Liver (tissue), 9 donors: ENCODE data around the gene FCSK. TPM values are rescaled to one million over a fixed set of nuclear protein-coding genes. Genes with fewer than 3 reads are reported as not detected.

ENCODE experiments used
- DNase-seq: peaks from one replicate; pipeline ENCODE4 v3.0.0-alpha.2; 2017; ENCODE audit warnings: low spot score
- H3K27ac ChIP-seq, 2 donors: one replicate each; pipeline ENCODE4 v1.7.0; 2013; ENCODE audit warnings: inconsistent platforms in 2 of 2, low read length in 2 of 2, control low read depth in 1 of 2, low read depth in 1 of 2, mild to moderate bottlenecking in 1 of 2
- H3K27me3 ChIP-seq, 4 donors: one replicate each; pipeline versions ENCODE4 v1.6.1 to v1.7.0; 2013; ENCODE audit warnings: low read length in 3 of 4, inconsistent platforms in 1 of 4, mild to moderate bottlenecking in 1 of 4, moderate library complexity in 1 of 4; ENCODE audit not compliant: control insufficient read depth in 4 of 4, insufficient read depth in 4 of 4
- H3K36me3 ChIP-seq, 4 donors: one replicate each; pipeline versions ENCODE4 v1.6.1 to v1.7.0; 2013; ENCODE audit warnings: low read length in 3 of 4, mild to moderate bottlenecking in 3 of 4, low read depth in 1 of 4, moderate library complexity in 1 of 4; ENCODE audit not compliant: control insufficient read depth in 4 of 4, insufficient read depth in 3 of 4
- H3K4me1 ChIP-seq, 4 donors: one replicate each; pipeline versions ENCODE4 v1.6.1 to v1.7.0; 2013; ENCODE audit warnings: low read length in 3 of 4, mild to moderate bottlenecking in 3 of 4, moderate library complexity in 1 of 4; ENCODE audit not compliant: control insufficient read depth in 4 of 4, insufficient read depth in 4 of 4
- H3K4me3 ChIP-seq, 3 donors: one replicate each; pipeline versions ENCODE4 v1.6.1 to v1.7.0; 2013; ENCODE audit warnings: low read length in 3 of 3, control low read depth in 1 of 3, low read depth in 1 of 3, mild to moderate bottlenecking in 1 of 3
- H3K9ac ChIP-seq, 2 donors: one replicate each; pipeline ENCODE4 v1.7.0; 2013; ENCODE audit warnings: low read length in 2 of 2, mild to moderate bottlenecking in 2 of 2, moderate library complexity in 2 of 2, control low read depth in 1 of 2, low read depth in 1 of 2
- H3K9me3 ChIP-seq, 4 donors: one replicate each; pipeline versions ENCODE4 v1.6.1 to v1.7.0; 2013; ENCODE audit warnings: low read length in 3 of 4; ENCODE audit not compliant: control insufficient read depth in 4 of 4
- EGR1 ChIP-seq, 2 donors: IDR thresholded peaks; 2 replicates each; pipeline ENCODE4 v1.6.1; 2016 to 2018; ENCODE audit warnings: antibody characterized with exemption in 2 of 2, low read depth in 2 of 2
- FOXA1 ChIP-seq: IDR thresholded peaks from 2 replicates; pipeline ENCODE4 v1.6.1; 2016; ENCODE audit warnings: antibody characterized with exemption
- FOXA2 ChIP-seq: IDR thresholded peaks from 2 replicates; pipeline ENCODE4 v1.6.1; 2016; ENCODE audit warnings: antibody characterized with exemption
- GABPA ChIP-seq, 2 donors: IDR thresholded peaks in 1 of 2; conservative IDR thresholded peaks in 1 of 2; 2 replicates each; pipeline ENCODE4 v1.6.1; 2016; ENCODE audit warnings: antibody characterized with exemption in 2 of 2, mild to moderate bottlenecking in 1 of 2, moderate library complexity in 1 of 2
- HNF4A ChIP-seq, 2 donors: conservative IDR thresholded peaks; 2 replicates each; pipeline ENCODE4 v1.6.1; 2016; ENCODE audit warnings: antibody characterized with exemption in 2 of 2, mild to moderate bottlenecking in 2 of 2
- HNF4G ChIP-seq: IDR thresholded peaks from 2 replicates; pipeline ENCODE4 v1.6.1; 2016; ENCODE audit warnings: antibody characterized with exemption
- RAD21 ChIP-seq, 2 donors: IDR thresholded peaks; 2 replicates each; pipeline ENCODE4 v1.6.1; 2016; ENCODE audit warnings: antibody characterized with exemption in 2 of 2, mild to moderate bottlenecking in 2 of 2
- RXRA ChIP-seq, 2 donors: IDR thresholded peaks; 2 replicates each; pipeline ENCODE4 v1.6.1; 2017 to 2018; ENCODE audit warnings: antibody characterized with exemption in 2 of 2, mild to moderate bottlenecking in 1 of 2
- SP1 ChIP-seq: IDR thresholded peaks from 2 replicates; pipeline ENCODE4 v1.6.1; 2018; ENCODE audit warnings: antibody characterized with exemption, mild to moderate bottlenecking
- TAF1 ChIP-seq: conservative IDR thresholded peaks from 2 replicates; pipeline ENCODE4 v1.6.1; 2016; ENCODE audit warnings: antibody characterized with exemption, mild to moderate bottlenecking
- YY1 ChIP-seq: IDR thresholded peaks from 2 replicates; pipeline ENCODE4 v1.6.1; 2016; ENCODE audit warnings: antibody characterized with exemption, mild to moderate bottlenecking
- WGBS: extraction: QIAGEN DNeasy Blood & Tissue Kit; methylation state at CpG from one replicate; pipeline ENCODE4 v1.1.7; 2013; 5-methylcytosine and 5-hydroxymethylcytosine counted together
- polyA plus RNA-seq, 2 donors: library from polyadenylated mRNA; stranded (reverse) in 1 of 2; unstranded in 1 of 2; fragments of 200-250 nt in 1 of 2; fragments of >200 nt in 1 of 2; fragmentation: Nextera tagmentation in 1 of 2; extraction: Ambion mirVana in 1 of 2; gene quantifications; one replicate each; pipeline versions ENCODE4 v1.2.1 to v1.2.3, GENCODE V29; 2013 to 2015
- total RNA-seq, 2 donors: library from RNA; depleted of rRNA; stranded (reverse); fragments of >200 nt; gene quantifications; one replicate each; pipeline ENCODE4 v1.2.3, GENCODE V29; 2014
- TF ChIP-seq, protein P1 (sequence below): IDR thresholded peaks from 2 replicates; pipeline ENCODE4 v1.6.1; 2016; ENCODE audit warnings: antibody characterized with exemption, mild to moderate bottlenecking
- TF ChIP-seq, protein P2 (sequence below): IDR thresholded peaks from 2 replicates; pipeline ENCODE4 v1.6.1; 2016; ENCODE audit warnings: antibody characterized with exemption
- TF ChIP-seq, protein P3 (sequence below): fragments of 150-350 bp; IDR thresholded peaks from 2 replicates; pipeline ENCODE4 v1.5.1; 2017; ENCODE audit warnings: improper control_type of control experiment, low read depth, low read length; ENCODE audit not compliant: missing input control
- TF ChIP-seq, protein P4 (sequence below): IDR thresholded peaks from 2 replicates; pipeline ENCODE4 v1.6.1; 2016; ENCODE audit warnings: antibody characterized with exemption
- TF ChIP-seq, protein P5 (sequence below): IDR thresholded peaks from 2 replicates; pipeline ENCODE4 v1.6.1; 2016; ENCODE audit warnings: antibody characterized with exemption
- donor health status: healthy.
- donor health status: healthy.
- donor health status: healthy.
- donor health status: healthy.
- donor health status: healthy.

Gene FCSK
- total and polyA plus RNA-seq, 4 donors: 4.3 to 20.2 (median 8.5) TPM

DNA sequence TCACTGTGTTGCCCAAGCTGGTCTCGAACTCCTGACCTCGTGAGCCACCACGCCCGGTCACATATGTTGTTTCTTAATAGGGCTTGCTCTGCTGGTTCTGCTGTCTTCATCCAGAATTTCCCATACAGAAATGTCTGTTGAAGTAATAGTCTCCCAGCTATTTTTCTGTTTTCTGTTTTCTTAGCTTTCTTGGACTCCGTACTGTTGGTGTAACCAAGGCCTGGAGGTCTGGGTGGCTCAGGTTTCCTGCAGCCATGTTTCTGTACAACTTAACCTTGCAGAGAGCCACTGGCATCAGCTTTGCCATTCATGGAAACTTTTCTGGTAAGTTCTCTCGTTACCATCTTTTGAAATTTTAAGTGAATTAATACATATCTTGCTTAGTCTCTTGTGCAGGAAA is 72.0 kb downstream of the FCSK start:
- no peak for DNase-seq
- no peak overlapping the region for H3K9ac ChIP-seq
- no peak overlapping the region for H3K27ac ChIP-seq
- H3K4me3 ChIP-seq: no peak overlapping the region
- H3K36me3 ChIP-seq: peaks cover 10 to 25% (median 24%) of the 10 kb centered on the region in 4 donors
- 82% methylated on average over 6 of the region's 6 CpGs for WGBS
- H3K4me1 ChIP-seq: peaks cover 1 to 34% (median 20%) of the 10 kb centered on the region in 4 donors
- TF ChIP-seq FOXA2 (no peak), EGR1 (IDR thresholded peaks at IDR 0.05; ENCODE audit: low read depth in 2 of 2) (no peak), HNF4A (conservative IDR thresholded peaks at IDR 0.05) (no peak)
- TF ChIP-seq, protein P1, sequence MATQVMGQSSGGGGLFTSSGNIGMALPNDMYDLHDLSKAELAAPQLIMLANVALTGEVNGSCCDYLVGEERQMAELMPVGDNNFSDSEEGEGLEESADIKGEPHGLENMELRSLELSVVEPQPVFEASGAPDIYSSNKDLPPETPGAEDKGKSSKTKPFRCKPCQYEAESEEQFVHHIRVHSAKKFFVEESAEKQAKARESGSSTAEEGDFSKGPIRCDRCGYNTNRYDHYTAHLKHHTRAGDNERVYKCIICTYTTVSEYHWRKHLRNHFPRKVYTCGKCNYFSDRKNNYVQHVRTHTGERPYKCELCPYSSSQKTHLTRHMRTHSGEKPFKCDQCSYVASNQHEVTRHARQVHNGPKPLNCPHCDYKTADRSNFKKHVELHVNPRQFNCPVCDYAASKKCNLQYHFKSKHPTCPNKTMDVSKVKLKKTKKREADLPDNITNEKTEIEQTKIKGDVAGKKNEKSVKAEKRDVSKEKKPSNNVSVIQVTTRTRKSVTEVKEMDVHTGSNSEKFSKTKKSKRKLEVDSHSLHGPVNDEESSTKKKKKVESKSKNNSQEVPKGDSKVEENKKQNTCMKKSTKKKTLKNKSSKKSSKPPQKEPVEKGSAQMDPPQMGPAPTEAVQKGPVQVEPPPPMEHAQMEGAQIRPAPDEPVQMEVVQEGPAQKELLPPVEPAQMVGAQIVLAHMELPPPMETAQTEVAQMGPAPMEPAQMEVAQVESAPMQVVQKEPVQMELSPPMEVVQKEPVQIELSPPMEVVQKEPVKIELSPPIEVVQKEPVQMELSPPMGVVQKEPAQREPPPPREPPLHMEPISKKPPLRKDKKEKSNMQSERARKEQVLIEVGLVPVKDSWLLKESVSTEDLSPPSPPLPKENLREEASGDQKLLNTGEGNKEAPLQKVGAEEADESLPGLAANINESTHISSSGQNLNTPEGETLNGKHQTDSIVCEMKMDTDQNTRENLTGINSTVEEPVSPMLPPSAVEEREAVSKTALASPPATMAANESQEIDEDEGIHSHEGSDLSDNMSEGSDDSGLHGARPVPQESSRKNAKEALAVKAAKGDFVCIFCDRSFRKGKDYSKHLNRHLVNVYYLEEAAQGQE: no peak
- TF ChIP-seq, protein P2, sequence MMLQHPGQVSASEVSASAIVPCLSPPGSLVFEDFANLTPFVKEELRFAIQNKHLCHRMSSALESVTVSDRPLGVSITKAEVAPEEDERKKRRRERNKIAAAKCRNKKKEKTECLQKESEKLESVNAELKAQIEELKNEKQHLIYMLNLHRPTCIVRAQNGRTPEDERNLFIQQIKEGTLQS: no peak
- TF ChIP-seq, protein P3, sequence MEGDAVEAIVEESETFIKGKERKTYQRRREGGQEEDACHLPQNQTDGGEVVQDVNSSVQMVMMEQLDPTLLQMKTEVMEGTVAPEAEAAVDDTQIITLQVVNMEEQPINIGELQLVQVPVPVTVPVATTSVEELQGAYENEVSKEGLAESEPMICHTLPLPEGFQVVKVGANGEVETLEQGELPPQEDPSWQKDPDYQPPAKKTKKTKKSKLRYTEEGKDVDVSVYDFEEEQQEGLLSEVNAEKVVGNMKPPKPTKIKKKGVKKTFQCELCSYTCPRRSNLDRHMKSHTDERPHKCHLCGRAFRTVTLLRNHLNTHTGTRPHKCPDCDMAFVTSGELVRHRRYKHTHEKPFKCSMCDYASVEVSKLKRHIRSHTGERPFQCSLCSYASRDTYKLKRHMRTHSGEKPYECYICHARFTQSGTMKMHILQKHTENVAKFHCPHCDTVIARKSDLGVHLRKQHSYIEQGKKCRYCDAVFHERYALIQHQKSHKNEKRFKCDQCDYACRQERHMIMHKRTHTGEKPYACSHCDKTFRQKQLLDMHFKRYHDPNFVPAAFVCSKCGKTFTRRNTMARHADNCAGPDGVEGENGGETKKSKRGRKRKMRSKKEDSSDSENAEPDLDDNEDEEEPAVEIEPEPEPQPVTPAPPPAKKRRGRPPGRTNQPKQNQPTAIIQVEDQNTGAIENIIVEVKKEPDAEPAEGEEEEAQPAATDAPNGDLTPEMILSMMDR: no peak
- H3K27me3 ChIP-seq: no peaks in the 10 kb centered on the region
- H3K9me3 ChIP-seq: no peaks in the 10 kb centered on the region

DNA sequence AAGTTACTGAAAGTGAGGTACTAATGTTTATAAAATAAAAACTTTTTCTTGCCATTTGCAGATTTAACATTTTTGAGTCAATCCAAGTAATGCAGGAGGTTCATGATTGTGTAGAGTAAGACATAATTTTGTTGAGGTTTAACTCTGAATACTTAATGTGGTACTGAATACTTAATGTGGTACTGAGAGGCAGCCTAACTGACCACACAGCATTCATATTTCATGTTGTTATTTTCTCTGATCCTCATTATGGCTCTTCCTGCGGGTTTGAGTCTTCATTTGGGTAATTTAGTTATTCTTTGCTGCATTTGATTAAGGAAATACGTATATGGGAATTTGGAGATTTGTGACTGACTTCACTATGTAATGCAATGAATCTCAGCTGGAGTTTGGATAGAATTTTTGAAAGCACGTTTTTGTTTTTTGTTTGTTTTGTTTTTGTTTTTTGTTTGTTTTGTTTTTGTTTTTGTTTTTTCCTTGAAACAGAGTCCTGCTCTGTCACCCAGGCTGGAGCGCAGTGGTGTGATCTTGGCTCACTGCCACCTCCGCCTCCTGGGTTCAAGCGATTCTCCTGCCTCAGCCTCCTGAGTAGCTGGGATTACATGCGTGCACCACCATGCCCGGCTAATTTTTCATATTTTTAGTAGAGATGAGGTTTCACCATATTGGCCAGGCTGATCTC is 73.1 kb downstream of the FCSK start:
- WGBS: 83% methylated on average over 8 of the region's 8 CpGs
- Histone ChIP-seq H3K9ac (no peak overlapping the region), H3K9me3 (no peaks in the 10 kb centered on the region), H3K4me1 (peaks cover 1 to 28% (median 15%) of the 10 kb centered on the region in 4 donors), H3K27me3 (no peaks in the 10 kb centered on the region), H3K36me3 (peaks cover 12 to 32% (median 30%) of the 10 kb centered on the region in 4 donors), H3K27ac (no peak overlapping the region), H3K4me3 (no peak overlapping the region)
- no peak for DNase-seq
- TF ChIP-seq YY1: no peak
- TF ChIP-seq HNF4G: no peak
- TF ChIP-seq EGR1 (IDR thresholded peaks at IDR 0.05; ENCODE audit: low read depth in 2 of 2): no peak
- TF ChIP-seq HNF4A (conservative IDR thresholded peaks at IDR 0.05): no peak
- TF ChIP-seq, protein P4, sequence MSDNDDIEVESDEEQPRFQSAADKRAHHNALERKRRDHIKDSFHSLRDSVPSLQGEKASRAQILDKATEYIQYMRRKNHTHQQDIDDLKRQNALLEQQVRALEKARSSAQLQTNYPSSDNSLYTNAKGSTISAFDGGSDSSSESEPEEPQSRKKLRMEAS: no peak
- TF ChIP-seq TAF1: no peak
- TF ChIP-seq FOXA2: no peak
- TF ChIP-seq, protein P2: no peak
- no peak for TF ChIP-seq SP1
- TF ChIP-seq RAD21 (IDR thresholded peaks at IDR 0.05): no peak
- TF ChIP-seq RXRA (IDR thresholded peaks at IDR 0.05): no peak
- TF ChIP-seq, protein P5, sequence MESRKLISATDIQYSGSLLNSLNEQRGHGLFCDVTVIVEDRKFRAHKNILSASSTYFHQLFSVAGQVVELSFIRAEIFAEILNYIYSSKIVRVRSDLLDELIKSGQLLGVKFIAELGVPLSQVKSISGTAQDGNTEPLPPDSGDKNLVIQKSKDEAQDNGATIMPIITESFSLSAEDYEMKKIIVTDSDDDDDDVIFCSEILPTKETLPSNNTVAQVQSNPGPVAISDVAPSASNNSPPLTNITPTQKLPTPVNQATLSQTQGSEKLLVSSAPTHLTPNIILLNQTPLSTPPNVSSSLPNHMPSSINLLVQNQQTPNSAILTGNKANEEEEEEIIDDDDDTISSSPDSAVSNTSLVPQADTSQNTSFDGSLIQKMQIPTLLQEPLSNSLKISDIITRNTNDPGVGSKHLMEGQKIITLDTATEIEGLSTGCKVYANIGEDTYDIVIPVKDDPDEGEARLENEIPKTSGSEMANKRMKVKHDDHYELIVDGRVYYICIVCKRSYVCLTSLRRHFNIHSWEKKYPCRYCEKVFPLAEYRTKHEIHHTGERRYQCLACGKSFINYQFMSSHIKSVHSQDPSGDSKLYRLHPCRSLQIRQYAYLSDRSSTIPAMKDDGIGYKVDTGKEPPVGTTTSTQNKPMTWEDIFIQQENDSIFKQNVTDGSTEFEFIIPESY: no peak
- TF ChIP-seq, protein P3: no peak
- no peak for TF ChIP-seq FOXA1
- TF ChIP-seq, protein P1: no peak
- no peak for TF ChIP-seq GABPA (IDR thresholded peaks at IDR 0.05 in 1 of 2, conservative IDR thresholded peaks at IDR 0.05 in 1 of 2)
